Measurements from ENCODE around the gene OTUB2. TPM values are rescaled to one million over a fixed set of nuclear protein-coding genes. Genes with fewer than 3 reads are reported as not detected.

OTUB2 gene
- polyA plus RNA-seq, 1 of the 3 experiments (the other 2 are of a cell fraction): 1.4 TPM

GRCh38 chr14:94093418-94093817 lies 67.3 kb downstream of the OTUB2 start:
- H3K36me3 ChIP-seq (replicated peaks in 1 of 2; ENCODE audit: control insufficient read depth in 1 of 2, insufficient read depth in 2 of 2, low read length in 1 of 2): no peaks in the 10 kb centered on the region
- no peaks in the 10 kb centered on the region for H3K9me3 ChIP-seq
- POLR2A ChIA-PET: no interaction called here
- 97% methylated on average over 2 of the region's 2 CpGs for WGBS (ENCODE audit: low lambda C conversion rate)
- no peak overlapping the region for H3K4me3 ChIP-seq (ENCODE audit: low read depth in 2 of 2, low read length in 1 of 2)
- no peaks in the 10 kb centered on the region for H3F3A ChIP-seq (replicated peaks; ENCODE audit: insufficient read depth)
- no peak overlapping the region for H2AFZ ChIP-seq (ENCODE audit: low read depth)
- no peaks in the 10 kb centered on the region for H3K9me2 ChIP-seq
- TF ChIP-seq GABPA (IDR thresholded peaks at IDR 0.05; ENCODE audit: low read depth) (no peak), TAF1 (IDR thresholded peaks at IDR 0.05; ENCODE audit: borderline replicate concordance, low read depth, low read length) (no peak), REST (IDR thresholded peaks at IDR 0.05; ENCODE audit: low read depth, low read length) (no peak), SMC3 (IDR thresholded peaks at IDR 0.05; ENCODE audit: low read depth, low read length) (no peak)
- no peak overlapping the region for H3K9ac ChIP-seq
- no peaks in the 10 kb centered on the region for H3K79me2 ChIP-seq (ENCODE audit: insufficient read depth)
- no peak for DNase-seq
- H4K20me1 ChIP-seq (ENCODE audit: insufficient read depth): no peaks in the 10 kb centered on the region
- H3K4me1 ChIP-seq (ENCODE audit: control insufficient read depth in 1 of 2, insufficient read depth in 2 of 2, low read depth in 1 of 2, low read length in 1 of 2): no peaks in the 10 kb centered on the region; a peak in 2 of 4 replicates
- H3K27ac ChIP-seq (ENCODE audit: low read depth in 2 of 2, low read length in 1 of 2): no peak overlapping the region
- H3K4me2 ChIP-seq: no peak overlapping the region
- H3K27me3 ChIP-seq (ENCODE audit: insufficient read depth): no peaks in the 10 kb centered on the region
- CTCF ChIA-PET: interaction anchor here (1.3 to 2.6 kb wide), 2 partner anchors 40 to 43 kb away, joined by 3 to 8 read pairs; no protein-coding TSS in a partner anchor

- Histone ChIP-seq H3K9me3 (no peaks in the 10 kb centered on the region), H3K27me3 (ENCODE audit: insufficient read depth) (no peaks in the 10 kb centered on the region), H2AFZ (ENCODE audit: low read depth) (no peak overlapping the region), H3K36me3 (replicated peaks in 1 of 2; ENCODE audit: control insufficient read depth in 1 of 2, insufficient read depth in 2 of 2, low read length in 1 of 2) (no peaks in the 10 kb centered on the region), H3K79me2 (ENCODE audit: insufficient read depth) (no peaks in the 10 kb centered on the region), H3K9ac (no peak overlapping the region), H3F3A (replicated peaks; ENCODE audit: insufficient read depth) (no peaks in the 10 kb centered on the region), H3K9me2 (no peaks in the 10 kb centered on the region), H4K20me1 (ENCODE audit: insufficient read depth) (no peaks in the 10 kb centered on the region), H3K4me1 (ENCODE audit: control insufficient read depth in 1 of 2, insufficient read depth in 2 of 2, low read depth in 1 of 2, low read length in 1 of 2) (peaks cover 0 to 11% of the 10 kb centered on the region in 2 experiments; a peak in 2 of 4 replicates), H3K4me3 (ENCODE audit: low read depth in 2 of 2, low read length in 1 of 2) (no peak overlapping the region), H3K27ac (ENCODE audit: low read depth in 2 of 2, low read length in 1 of 2) (no peak overlapping the region), H3K4me2 (no peak overlapping the region)
- DNase-seq: no peak
- ChIA-PET CTCF (interaction anchor here (1.0 kb wide), 1 partner anchor 16 kb away, joined by 3 read pairs; the partner anchor contains the start of genes DDX24 and IFI27L1), POLR2A (no interaction called here)
- TF ChIP-seq EZH2phosphoT487 (IDR thresholded peaks at IDR 0.05; ENCODE audit: borderline replicate concordance, low read depth): no peak
- no peak for TF ChIP-seq SMC3 (IDR thresholded peaks at IDR 0.05; ENCODE audit: low read depth, low read length)
- TF ChIP-seq MAX (IDR thresholded peaks at IDR 0.05; ENCODE audit: low read depth): no peak
- 96% methylated on average over 4 of the region's 4 CpGs for WGBS (ENCODE audit: low lambda C conversion rate)
These were observed 71.0 kb downstream of the OTUB2 start for GRCh38 chr14:94097091-94097490.

Other genes starting within 250 kb of the OTUB2 start
- gene PRIMA1, start 237.9 kb upstream of the OTUB2 start, polyA plus RNA-seq (2012; rRNA removed): 0.18 and 0.24 TPM in 2 replicates
- not detected in 2 replicates for gene FAM181A, start 99.0 kb upstream of the OTUB2 start, polyA plus RNA-seq (2012; rRNA removed)
- gene ASB2, start 49.8 kb upstream of the OTUB2 start, polyA plus RNA-seq (2012; rRNA removed): 0.13 and 0.15 TPM in 2 replicates
- gene CCDC197, start 29.0 kb upstream of the OTUB2 start, polyA plus RNA-seq (2012; rRNA removed): not detected in 2 replicates
- 108 and 148 TPM in 2 replicates for gene DDX24, start 54.9 kb downstream of the OTUB2 start, polyA plus RNA-seq (2012; rRNA removed)
- 35.3 and 41.1 TPM in 2 replicates for gene IFI27L1, start 55.0 kb downstream of the OTUB2 start, polyA plus RNA-seq (2012; rRNA removed)
- 1.2 and 2.4 TPM in 2 replicates for gene IFI27, start 84.4 kb downstream of the OTUB2 start, polyA plus RNA-seq (2012; rRNA removed)
- gene IFI27L2, start 103.3 kb downstream of the OTUB2 start, polyA plus RNA-seq (2012; rRNA removed): 200 and 208 TPM in 2 replicates
- 2.5 and 3.5 TPM in 2 replicates for gene PPP4R4, start 148.0 kb downstream of the OTUB2 start, polyA plus RNA-seq (2012; rRNA removed)